Body of pancreas (tissue), 4 donors: ENCODE results near the gene ATF7.

Experiments used
- POLR2A ChIP-seq, 3 donors: fragments of 450-650 bp; IDR thresholded peaks; one replicate each; pipeline ENCODE4 v1.6.1; 2016; ENCODE audit warnings: antibody characterized with exemption in 3 of 3, mild to moderate bottlenecking in 2 of 3
- TF ChIP-seq, protein P1 (sequence below), 7 experiments: fragments of 450-650 bp in 4 of 7; fragments of 200-600 bp in 3 of 7; sonication (generic) in 3 of 7; IDR thresholded peaks; one replicate each; pipeline ENCODE4 v1.5.1; 2016 to 2019; ENCODE audit warnings: antibody characterized with exemption in 7 of 7

DNA sequence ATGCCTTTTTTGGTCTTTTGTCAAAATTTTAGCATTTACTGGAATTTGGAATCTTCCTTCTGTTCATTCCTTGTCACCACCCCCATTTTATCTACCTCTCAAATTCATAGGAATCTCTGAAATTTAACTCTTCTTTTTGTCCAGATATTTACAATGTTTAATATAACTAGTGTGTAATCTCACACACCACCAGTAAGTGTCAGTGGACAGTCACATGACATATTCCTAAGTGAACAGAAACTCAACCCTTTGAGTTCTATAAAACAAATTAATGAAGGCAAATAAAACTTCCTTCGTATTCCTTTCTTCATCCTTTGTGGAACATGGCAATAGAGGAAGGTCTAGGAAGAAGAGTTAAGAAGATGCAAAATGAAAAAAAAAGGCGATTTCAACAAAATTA lies 26.6 kb downstream of the ATF7 start:
- TF ChIP-seq, protein P1, sequence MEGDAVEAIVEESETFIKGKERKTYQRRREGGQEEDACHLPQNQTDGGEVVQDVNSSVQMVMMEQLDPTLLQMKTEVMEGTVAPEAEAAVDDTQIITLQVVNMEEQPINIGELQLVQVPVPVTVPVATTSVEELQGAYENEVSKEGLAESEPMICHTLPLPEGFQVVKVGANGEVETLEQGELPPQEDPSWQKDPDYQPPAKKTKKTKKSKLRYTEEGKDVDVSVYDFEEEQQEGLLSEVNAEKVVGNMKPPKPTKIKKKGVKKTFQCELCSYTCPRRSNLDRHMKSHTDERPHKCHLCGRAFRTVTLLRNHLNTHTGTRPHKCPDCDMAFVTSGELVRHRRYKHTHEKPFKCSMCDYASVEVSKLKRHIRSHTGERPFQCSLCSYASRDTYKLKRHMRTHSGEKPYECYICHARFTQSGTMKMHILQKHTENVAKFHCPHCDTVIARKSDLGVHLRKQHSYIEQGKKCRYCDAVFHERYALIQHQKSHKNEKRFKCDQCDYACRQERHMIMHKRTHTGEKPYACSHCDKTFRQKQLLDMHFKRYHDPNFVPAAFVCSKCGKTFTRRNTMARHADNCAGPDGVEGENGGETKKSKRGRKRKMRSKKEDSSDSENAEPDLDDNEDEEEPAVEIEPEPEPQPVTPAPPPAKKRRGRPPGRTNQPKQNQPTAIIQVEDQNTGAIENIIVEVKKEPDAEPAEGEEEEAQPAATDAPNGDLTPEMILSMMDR (IDR thresholded peaks at IDR 0.05), result peak in 2 of 7 experiments; percentile 29 to 39
- no peak for TF ChIP-seq POLR2A (IDR thresholded peaks at IDR 0.05)
